Measurements from ENCODE around the gene FTO.

Gene FTO

GRCh38 chr16:54145881-54146280 lies 441.9 kb downstream of the FTO start:
- FAIRE-seq, result no peak
- no peak for DNase-seq (ENCODE audit: low spot score)

- FAIRE-seq (no peak), DNase-seq (ENCODE audit: low spot score) (no peak)
These were observed 445.0 kb downstream of the FTO start for GRCh38 chr16:54148974-54149373.

GRCh38 chr16:54150861-54151260 lies 446.9 kb downstream of the FTO start:
- FAIRE-seq (no peak), DNase-seq (ENCODE audit: low spot score) (no peak)

GRCh38 chr16:54152362-54153239 lies 448.6 kb downstream of the FTO start:
- no peak for DNase-seq (ENCODE audit: low spot score)
- no peak for FAIRE-seq

GRCh38 chr16:54153240-54153934 lies 449.4 kb downstream of the FTO start:
- DNase-seq (ENCODE audit: low spot score), result no peak
- no peak for FAIRE-seq

GRCh38 chr16:54156349-54156748 lies 452.4 kb downstream of the FTO start:
- DNase-seq (ENCODE audit: low spot score), result no peak
- FAIRE-seq, result no peak

- no peak for DNase-seq (ENCODE audit: low spot score)
- FAIRE-seq, result no peak
These were observed 455.0 kb downstream of the FTO start for GRCh38 chr16:54158986-54159385.

GRCh38 chr16:54159490-54160080 lies 455.6 kb downstream of the FTO start:
- FAIRE-seq, result no peak
- no peak for DNase-seq (ENCODE audit: low spot score)

GRCh38 chr16:54160252-54160860 lies 456.4 kb downstream of the FTO start:
- FAIRE-seq (no peak), DNase-seq (ENCODE audit: low spot score) (no peak)

GRCh38 chr16:54160939-54161897 lies 457.3 kb downstream of the FTO start:
- no peak for DNase-seq (ENCODE audit: low spot score)
- FAIRE-seq, result no peak

- DNase-seq (ENCODE audit: low spot score), result no peak
- FAIRE-seq, result no peak
These were observed 459.4 kb downstream of the FTO start for GRCh38 chr16:54163197-54163843.

GRCh38 chr16:54164789-54165173 lies 460.8 kb downstream of the FTO start:
- FAIRE-seq (no peak), DNase-seq (ENCODE audit: low spot score) (no peak)

GRCh38 chr16:54165174-54165911 lies 461.4 kb downstream of the FTO start:
- FAIRE-seq, result no peak

GRCh38 chr16:54165912-54166865 lies 462.2 kb downstream of the FTO start:
- FAIRE-seq (no peak), DNase-seq (ENCODE audit: low spot score) (no peak)

More at GRCh38 chr16:54165174-54165911, 461.4 kb downstream of the FTO start:
- DNase-seq (ENCODE audit: low spot score), result no peak

GRCh38 chr16:54169112-54169511 lies 465.2 kb downstream of the FTO start:
- FAIRE-seq (no peak), DNase-seq (ENCODE audit: low spot score) (no peak)

GRCh38 chr16:54171626-54172537 lies 467.9 kb downstream of the FTO start:
- FAIRE-seq, result no peak

GRCh38 chr16:54173490-54173889 lies 469.5 kb downstream of the FTO start:
- FAIRE-seq, result no peak
- DNase-seq (ENCODE audit: low spot score), result no peak

More at GRCh38 chr16:54171626-54172537, 467.9 kb downstream of the FTO start:
- DNase-seq (ENCODE audit: low spot score), result no peak
